Activated T-helper 9 cell treated with anti-CD3 and anti-CD28 coated beads, Interleukin-2, amount 50 U/mL, for 16 hours (primary cell): Measurements from ENCODE around the gene EIF3D.

Experiments
- DNase-seq: peaks from one replicate; pipeline ENCODE4 v3.0.0-alpha.2; 2020; ENCODE audit warnings: low read depth

Gene EIF3D, protein sequence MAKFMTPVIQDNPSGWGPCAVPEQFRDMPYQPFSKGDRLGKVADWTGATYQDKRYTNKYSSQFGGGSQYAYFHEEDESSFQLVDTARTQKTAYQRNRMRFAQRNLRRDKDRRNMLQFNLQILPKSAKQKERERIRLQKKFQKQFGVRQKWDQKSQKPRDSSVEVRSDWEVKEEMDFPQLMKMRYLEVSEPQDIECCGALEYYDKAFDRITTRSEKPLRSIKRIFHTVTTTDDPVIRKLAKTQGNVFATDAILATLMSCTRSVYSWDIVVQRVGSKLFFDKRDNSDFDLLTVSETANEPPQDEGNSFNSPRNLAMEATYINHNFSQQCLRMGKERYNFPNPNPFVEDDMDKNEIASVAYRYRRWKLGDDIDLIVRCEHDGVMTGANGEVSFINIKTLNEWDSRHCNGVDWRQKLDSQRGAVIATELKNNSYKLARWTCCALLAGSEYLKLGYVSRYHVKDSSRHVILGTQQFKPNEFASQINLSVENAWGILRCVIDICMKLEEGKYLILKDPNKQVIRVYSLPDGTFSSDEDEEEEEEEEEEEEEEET

DNA sequence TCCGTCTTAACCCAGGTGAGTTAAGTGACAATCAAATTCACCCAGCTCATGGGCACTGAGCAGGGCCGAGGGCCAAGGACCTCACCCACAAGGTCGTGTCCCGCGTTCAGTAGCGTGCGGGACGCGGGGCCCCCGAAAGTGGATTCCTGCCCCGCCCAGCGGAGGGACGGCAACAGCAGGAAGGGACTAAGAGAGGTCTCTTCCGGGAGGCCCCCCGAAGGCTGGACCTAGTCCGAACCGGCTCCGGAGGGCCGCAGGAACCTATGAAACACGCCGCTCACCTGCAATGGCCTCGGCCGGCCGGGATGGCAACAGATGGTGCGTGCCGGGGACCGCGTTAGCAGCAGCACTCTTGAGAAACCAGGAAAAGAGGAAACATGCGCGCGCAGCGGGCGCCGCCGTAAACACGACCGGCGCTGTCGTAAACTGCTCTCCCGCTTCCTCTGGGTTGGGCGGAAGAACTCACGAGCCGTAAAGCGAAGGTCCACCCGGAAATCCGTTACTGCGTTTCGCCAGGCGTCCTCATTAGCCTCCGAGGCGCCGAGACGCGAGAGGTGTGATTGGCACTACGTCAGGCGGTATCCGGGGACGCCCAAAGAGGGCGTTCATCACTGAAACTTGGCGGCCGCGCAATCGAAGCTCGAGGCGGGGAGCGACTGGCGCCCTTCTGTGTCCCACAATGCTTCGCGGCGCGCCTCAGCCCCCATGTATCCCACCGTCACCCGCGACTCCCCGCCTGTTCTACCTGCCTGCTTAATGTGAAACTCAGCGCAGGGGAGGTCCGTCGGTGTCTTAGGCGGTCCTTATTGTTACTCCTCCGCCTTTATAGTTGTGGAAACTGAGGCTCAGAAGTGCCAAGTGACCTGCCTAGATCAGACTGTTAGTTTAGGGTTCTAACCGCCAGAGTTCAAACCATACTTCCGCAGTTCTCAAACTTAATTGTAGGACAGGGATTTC is at the start of gene EIF3D:
TSS of gene EIF3D (minus strand) at position 372 of the 957 bp plus-strand sequence. CDS start 3,045 bp downstream, outside the sequence.
- peak; percentile 97 for DNase-seq

DNA sequence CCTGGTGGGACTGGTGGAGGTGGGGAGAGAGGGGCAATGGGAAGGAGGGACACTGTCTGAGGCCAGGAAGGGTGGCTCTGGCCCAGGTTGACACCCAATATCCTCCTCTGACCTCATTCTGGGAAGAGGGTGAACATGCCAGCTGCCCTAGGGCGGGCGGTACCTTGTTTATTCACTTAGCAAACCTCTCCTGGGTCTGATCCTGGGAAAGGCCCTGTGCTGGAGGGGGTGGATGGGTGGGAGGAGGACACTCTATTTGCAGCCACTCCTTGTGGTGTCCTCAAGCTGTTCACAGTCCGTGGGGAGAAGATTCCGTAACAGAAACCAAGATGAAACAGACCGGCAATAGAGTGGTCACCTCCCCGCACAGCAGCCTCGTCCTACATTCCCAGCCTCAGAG is 49.7 kb upstream of the EIF3D start:
- DNase-seq, result no peak

DNA sequence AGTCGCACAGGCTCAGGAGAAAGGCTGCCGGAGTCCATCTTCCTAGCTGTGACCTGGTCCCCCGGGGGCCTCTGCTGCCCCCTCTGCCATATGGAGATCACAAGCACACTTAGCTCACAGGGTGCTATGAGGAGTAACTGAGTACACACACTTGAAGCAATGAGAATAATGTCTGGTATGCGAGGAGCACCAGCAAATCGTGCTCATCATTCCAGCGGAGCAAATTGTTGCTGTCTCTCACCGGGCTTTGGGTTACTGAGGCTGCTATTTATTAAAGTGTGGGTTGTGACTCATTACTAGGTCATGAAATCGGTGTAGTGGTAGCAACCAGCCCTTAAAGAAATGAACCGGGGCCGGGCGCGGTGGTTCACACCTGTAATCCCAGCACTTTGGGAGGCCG is 48.1 kb upstream of the EIF3D start:
- DNase-seq, result no peak

DNA sequence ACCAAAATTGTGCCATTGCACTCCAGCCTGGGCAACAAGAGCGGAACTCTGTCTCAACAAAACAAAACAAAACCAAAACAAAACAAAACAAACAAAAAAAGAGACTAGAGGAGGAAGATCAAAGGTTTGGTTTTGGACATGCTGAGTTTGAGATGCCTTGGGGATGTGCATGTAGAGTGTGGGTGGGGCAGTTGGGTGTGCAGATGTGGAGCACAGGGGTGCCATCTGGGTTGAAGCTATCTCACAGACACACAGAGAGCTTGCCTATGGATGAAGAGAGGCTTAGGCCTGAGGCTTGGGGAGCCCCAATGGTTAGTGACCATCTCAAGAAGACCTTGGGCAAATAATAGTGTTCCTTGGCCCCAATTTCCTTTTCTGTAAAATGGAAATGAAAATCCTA is 45.8 kb upstream of the EIF3D start:
- no peak for DNase-seq

DNA sequence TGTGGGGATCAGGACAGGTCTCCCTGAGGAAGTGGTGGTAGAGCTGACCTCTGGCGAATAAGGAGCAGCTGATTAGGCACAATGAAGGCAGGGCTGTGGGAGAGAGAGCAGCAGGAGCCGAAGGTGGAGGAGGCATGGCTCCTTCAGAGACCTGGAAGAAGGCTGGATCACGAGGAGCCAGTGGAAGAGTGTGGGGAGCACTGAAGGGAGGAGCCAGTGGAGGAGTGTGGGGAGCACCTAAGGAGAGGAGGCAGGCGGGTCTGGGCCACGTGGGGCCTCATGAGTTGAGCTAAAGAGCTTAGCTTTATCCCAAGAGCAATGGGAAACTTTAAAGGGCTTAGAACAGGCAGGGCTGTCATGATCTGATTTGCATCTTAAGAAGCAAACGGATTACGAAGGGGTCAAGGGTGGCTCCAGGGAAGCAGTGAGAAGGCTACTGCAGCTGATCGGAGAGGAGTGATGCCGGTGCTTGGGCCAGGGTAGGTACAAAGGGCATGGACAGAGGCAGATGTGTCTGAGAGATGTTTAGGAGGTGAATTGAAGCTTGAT is 44.9 kb upstream of the EIF3D start:
- no peak for DNase-seq

DNA sequence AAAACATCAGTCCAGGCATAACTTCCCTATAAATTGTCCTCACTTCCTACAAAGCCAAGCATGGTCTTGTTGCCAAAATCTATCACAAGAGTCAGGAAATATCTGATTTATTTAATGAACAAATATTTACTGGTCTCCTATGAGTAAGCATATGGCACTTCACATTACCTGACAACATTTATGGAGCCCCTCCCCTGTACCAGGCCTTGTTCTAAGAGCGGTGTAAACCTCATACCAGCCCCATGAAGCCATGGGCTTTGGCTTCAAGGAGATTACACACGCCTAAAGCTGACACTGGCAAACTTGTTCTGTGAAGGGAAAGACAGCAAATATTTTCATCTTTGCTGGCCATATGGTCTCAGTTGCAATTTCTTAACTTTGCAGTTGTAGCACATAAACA is 43.0 kb upstream of the EIF3D start:
- DNase-seq, result no peak

DNA sequence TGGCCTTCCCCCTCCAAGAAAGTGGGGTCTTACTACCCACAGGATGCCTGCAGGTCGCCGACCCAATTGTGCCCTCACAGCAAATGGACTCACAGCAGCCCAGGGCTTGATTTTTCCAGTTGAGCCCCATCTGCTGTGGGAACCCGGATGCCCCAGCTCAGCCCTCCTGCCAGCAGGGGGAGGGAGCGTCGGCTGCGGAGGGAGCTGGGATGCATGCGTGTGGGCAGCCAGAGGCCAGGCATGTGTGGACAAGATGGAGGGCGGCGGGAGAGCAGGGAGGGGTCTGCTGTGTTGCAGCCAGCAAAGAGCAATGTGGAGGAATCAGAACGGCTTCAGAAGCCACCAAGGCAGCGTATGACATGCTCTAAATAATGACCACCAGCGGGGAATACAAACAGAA is 41.0 kb upstream of the EIF3D start:
- no peak for DNase-seq

DNA sequence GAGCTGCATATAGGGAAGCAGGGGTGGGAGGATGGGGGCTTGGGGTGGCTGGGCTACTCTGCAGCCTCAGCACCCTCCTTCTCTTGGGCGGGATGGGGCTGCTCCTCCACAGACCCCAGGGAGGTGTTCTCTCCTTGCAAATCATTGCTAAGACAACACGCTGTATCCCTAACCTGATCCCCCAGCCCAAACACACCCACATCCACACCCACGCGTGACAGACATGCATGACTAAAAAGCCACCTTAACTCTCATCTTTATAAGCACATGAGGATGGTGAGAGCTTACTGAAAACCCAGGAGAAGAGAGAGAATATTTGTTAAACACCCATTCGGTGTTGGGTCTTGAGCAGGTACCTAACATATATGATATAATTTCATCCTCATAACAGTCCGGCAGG is 39.9 kb upstream of the EIF3D start:
- DNase-seq, result no peak

DNA sequence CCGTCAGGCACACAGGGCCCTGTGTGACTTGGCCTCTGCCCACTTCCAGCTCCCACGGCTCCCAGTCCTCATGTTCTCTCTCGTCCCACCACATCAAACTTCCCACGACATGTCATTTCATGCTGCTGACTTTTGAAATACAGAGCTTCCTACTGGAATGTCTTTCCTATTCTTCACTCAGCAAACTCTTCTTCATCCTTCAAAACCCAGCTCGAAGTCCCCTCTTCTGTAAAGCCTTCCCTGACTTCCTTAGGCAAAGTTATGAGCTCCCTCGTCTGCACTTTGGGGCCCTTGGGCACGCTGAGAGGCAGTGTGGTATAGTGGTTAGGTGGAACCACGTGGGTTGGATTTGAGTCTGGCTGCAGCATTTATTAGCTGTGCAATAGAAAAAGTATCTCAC is 37.8 kb upstream of the EIF3D start:
- no peak for DNase-seq

DNA sequence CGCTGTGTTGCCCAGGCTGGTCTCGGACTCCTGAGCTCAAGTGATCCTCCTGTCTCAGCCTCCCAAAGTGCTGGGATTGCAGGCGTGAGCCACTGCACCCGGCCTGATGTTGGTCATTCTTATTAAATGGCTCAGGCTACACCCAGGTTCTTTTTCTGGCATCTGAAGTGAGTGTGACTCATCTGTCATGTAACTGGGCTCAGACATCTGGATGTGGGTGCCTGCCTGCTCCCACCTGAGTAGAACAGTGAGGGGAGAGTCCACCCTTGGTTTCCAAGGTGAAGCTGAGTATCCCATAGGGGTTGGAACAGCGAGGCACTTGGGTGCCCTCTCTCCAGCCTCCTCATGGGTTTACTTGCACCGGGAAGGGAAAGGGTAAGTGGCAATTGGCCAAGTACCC is 36.7 kb upstream of the EIF3D start:
- DNase-seq, result no peak

DNA sequence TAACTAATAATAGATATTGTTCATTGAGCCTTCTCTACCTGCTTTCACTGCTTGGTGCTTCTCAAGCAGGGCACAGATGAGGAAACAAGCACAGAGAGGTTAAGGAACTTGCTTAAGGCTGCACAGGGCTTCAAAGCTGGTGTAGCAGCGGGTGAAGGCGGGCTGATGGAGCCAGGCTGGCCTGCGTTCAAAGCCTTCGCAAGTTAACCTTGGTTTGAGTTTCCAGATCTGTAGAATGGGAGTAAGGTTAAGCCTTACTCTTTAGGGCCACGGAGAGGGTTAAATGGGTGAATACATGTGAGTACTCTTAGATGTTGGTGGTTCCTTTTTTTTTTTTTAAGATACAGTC is 36.2 kb upstream of the EIF3D start:
- DNase-seq, result no peak

DNA sequence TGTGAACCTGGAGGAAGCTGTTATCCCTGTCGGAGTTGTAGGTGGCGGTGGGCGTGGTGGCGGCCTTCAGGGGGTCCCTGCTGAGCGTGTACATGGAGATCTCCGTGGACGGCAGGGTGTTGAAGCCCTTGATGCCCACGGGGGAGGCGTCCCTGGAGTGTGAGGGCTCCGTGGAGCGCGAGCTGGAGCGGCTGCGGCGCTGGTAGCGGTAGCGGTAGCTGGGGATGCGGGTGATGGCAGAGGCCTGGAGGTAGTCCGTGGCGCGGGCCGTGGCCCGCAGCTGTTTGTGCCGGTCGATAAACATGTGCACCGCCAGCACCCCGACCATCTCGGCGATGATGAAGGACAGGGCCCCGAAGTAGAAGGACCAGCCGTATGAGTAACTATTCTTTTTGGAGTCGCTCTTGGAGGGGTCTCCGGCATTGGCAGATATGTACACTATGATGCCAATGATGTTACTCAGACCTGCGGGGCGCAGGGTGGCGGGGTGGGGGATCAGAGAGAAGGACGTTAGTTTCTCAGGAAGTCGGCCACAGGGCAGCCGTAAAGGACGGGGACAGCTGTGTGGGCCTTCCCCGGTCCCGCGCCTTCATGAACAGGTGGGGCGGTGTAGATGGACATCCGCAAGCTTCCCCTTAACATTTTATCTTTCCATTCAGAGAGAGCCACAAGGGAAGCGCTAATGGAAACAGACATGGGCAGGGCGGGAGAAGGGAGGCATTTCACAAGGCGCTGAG is 35.6 kb upstream of the EIF3D start:
- no peak for DNase-seq

DNA sequence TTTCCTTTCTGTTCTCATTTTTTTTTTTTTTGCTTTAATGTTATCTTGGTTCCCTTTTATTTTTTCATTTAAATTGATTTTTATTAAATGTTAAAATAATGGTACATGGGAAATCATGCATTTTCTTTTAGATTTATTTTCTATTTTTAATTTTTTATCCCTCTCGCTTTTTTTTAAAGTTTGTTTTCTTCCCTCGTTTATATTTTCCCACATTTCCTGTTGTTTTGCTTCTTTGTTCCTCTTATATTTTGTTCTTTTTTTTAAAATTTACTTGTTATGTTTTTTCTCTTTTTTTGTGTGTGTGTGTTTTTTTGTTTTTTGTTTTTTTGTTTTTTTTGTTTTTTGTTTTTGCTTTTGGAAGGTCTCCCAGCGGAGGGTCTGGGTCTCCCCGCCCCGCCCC is 34.9 kb upstream of the EIF3D start:
- DNase-seq, result no peak

DNA sequence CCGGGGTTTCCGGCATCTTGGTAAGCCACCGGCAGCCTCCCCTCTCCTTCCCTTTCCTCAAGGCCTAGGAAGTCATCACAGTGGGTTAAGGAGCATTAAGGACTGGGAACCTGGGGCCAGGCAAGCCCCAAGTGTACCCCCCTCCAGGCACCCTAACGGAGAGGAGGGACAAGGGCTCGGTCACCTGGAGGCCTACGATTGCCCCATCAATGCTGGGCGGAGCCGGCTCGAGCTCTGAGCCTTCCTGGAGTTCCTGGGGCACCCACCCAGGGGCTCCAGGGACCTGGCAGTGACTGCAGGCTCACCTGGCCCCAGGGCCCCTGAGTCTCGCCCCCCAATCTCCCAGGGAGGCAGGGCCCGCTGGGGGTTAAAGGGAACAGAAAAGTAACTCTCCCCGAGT is 34.5 kb upstream of the EIF3D start:
- no peak for DNase-seq

DNA sequence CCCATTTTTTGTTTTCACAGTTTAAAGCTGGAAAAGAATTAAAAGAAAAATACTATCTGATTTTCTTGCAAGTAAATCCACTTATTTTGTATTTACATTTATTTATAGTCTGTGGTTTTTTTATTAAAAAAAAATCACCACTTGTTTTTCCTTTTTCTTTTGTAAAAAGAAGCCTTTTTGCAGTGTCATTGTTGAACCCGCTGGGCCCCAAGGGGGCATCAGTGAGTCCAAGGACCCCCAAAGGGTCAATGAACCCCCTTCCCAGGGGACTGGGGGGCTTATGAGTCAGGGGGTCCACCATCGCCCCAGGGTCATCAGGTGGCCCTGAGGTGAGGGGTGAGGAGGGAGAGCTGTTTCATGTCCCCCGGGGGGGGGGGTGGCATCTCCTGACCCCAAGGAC is 34.0 kb upstream of the EIF3D start:
- DNase-seq, result no peak

DNA sequence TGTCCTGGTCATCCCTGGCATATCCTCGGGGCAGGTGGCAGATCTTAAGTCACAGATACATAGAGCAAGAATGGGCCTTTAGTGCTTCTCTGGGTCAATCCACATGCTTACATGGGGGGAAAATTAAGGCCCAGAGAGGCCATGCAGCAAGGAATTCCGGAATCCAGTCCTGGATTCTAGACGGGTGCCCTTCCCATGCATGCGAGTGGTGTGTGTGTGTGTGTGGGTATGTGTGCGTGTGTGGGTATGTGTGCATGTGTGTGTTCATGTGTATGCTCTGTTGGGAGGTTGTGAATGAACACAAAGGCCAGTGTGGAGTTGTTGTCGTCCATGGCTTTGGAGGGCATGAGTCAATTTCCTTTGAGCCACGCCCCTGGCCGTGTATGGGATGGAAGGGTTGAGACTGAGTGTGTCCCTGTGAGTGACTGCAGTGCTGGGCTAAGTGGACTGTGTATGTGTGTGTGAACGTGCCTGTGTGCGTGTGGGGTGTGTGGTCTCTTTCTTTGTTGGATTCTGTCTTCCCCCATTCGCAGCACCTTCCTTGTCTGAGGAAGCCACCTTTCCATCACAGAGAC is 33.4 kb upstream of the EIF3D start:
- no peak for DNase-seq

DNA sequence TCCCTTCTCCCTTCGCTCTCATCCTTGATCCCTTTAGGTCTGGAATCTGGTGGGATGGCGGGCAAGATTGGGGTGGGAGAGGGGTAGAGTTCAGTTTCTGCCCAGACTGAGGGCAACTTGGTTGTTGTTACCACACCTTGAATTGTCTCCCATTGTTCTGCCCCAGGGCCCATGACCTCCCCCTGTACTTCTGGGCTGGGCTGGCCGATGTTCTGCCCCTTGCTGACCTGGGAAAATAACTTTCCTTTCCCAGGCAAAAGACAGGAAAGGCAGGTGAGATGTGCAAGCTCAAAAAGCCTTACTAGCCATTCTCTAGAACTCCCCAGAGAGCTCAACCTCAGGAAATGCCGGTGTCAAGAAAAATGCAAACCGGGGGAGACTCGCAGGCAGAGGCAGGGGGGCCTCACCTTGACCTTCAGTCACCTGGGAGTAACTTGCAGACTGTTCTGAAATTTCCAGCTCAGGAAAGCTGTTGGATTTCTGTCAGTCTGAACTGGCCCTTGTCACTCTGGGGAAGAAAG is 32.4 kb upstream of the EIF3D start:
- DNase-seq, result no peak

DNA sequence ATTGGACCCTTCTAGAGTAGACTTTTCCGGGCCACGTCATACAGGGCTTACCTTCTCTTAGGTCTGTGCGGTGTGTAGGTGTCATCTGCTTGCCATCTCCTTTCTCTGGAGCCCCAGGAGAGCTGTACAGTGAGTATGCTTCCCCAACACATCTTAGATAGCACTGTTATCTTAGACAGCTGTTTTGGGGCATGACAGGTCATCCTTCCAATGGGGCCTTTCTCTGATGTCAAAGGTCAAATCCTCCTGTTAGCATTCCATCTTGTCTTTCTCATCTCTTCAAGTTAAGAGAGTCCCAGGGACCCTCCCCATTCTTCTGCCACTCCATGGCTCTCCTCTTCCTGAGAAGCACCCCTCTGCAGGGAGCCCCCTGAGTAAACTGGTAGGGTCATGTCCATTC is 31.0 kb upstream of the EIF3D start:
- no peak for DNase-seq

DNA sequence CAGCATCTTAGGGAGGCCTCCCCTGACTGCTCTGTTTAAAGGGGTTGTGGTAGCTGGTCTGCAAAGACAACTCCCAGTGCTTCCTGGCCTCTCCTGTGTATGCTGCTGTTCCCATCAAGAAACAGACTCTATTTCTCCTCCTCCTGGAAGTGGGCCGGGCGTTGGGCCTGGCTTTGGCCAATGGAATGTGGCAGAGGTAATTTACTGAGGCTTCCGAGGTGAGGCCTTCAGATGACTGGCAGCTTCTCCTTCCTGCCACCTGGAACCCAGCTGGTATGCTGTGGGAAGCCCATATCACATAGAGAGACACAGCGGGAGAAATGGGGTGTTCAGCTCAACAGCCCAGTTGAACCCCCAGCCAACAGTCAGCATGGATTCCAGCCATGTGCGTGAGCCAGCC is 25.1 kb upstream of the EIF3D start:
- no peak for DNase-seq

DNA sequence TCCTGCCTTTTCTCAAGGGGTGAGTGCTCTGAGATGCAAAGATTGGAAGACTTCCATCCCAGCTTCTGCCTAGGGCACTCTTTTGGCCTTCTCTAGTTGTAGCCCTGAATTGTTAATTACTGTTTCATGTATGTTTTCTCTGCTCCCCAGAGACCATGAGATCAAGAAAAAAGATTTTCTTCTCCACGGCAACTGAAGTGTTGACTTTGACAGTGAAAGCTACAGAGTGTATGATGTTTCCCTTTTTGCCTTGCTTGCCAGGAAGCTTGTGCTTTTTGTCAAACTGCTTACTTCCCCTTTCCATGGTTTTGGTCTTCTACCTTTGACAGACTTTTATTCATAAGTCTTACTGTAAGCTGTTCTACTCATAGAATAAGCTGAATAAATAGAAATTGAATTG is 23.3 kb upstream of the EIF3D start:
- no peak for DNase-seq

DNA sequence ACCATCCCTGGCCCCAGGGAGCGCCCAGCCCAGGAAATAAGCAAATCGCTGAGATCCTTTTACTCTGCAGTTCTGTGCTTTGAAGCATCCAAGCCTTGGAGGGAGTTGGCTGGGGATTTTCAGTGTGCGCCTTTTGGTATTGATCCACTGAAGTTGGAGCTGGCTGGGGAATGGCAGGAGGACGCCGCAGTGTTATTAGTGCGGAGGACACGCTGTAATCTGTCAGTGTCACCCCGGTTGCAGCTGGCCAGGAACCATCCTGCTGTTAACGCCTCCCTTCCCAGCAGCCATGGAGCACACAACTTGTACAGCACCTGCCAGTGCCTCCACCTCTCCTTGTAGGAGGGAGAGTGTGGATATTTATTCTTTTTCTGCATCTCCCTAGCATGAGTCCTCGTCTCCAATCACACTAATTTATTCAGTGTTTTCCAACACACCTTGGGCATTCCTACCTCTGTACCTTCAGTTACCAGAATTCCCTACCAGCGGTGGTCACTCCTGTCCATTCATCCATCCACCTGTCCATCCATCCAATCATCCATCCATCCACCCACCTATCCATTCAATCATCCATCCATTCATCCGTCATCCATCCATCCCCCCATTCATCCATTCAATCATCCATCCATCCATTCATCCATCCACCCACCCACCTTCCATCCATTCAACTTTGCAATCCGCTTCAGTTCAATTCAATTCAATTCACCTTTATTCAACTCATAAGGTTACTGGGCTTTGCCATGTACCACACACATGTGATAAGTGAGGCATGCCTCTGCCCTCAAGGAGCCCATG is 21.9 kb upstream of the EIF3D start:
- no peak for DNase-seq
